Gastroesophageal sphincter (tissue), 3 donors: ENCODE data around the gene R3HDM2.

Experiments used
- CTCF ChIP-seq, 4 experiments: fragments of 200-600 bp in 2 of 4; fragments of 450-650 bp in 2 of 4; sonication (generic) in 1 of 4; IDR thresholded peaks; one replicate each; pipeline ENCODE4 v1.5.1; 2017 to 2019; ENCODE audit warnings: antibody characterized with exemption in 4 of 4, mild to moderate bottlenecking in 2 of 4, moderate library complexity in 2 of 4
- POLR2A ChIP-seq, 2 donors: fragments of 450-650 bp; IDR thresholded peaks; one replicate each; pipeline ENCODE4 v1.6.1; 2017; ENCODE audit warnings: antibody characterized with exemption in 2 of 2, mild to moderate bottlenecking in 2 of 2, moderate library complexity in 1 of 2
- POLR2AphosphoS5 ChIP-seq: sonication (generic); formaldehyde crosslinking; IDR thresholded peaks from one replicate; pipeline ENCODE4 v1.6.1; 2017; ENCODE audit warnings: antibody characterized with exemption

GRCh38 chr12:57261428-57261865 lies 169.4 kb downstream of the R3HDM2 start:
- no peak for TF ChIP-seq CTCF (IDR thresholded peaks at IDR 0.05)
- no peak for TF ChIP-seq POLR2A (IDR thresholded peaks at IDR 0.05)
- TF ChIP-seq POLR2AphosphoS5, result no peak
